Suprapubic skin (tissue), 3 donors: ENCODE results near the gene TMEM8B.

ENCODE experiments used
- CTCF ChIP-seq, 2 donors: fragments of 200-600 bp in 1 of 2; fragments of 450-650 bp in 1 of 2; sonication (generic) in 1 of 2; IDR thresholded peaks; one replicate each; pipeline ENCODE4 v1.5.1; 2016 to 2019; ENCODE audit warnings: antibody characterized with exemption in 2 of 2, mild to moderate bottlenecking in 1 of 2, moderate library complexity in 1 of 2
- POLR2AphosphoS5 ChIP-seq, 3 donors: sonication (generic); formaldehyde crosslinking; IDR thresholded peaks; one replicate each; pipeline ENCODE4 v1.6.1; 2017; ENCODE audit warnings: antibody characterized with exemption in 3 of 3

DNA sequence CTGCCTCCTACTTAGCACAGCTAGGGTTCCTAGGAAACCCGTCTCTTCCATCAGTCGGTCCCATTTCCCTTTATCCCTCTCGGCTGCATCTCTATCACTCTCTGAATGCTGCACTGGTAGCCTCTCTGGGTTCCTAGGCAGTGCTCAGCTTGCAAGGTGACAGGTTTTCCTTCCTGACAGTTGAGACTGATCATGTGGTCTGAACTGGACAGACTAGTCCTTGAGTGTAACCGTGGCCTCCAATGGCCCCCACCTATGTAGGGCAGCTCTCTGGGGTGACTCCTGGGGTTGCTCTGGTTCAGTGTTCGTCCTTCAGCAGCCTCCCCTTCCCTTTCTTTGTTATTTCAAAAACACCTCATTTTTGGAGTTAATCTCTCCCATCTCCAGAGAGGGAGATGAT, 3.8 kb downstream of the TMEM8B start:
- TF ChIP-seq CTCF (IDR thresholded peaks at IDR 0.05), result no peak
- TF ChIP-seq POLR2AphosphoS5 (IDR thresholded peaks at IDR 0.05), result no peak
